PC-9 (cell line): ENCODE data around the gene GK.

Experiments
- CTCF ChIP-seq: fragments of 200-600 bp; sonication (generic); conservative IDR thresholded peaks from 2 replicates; pipeline ENCODE4 v1.6.1; 2017; ENCODE audit warnings: mixed run types, antibody characterized with exemption, mild to moderate bottlenecking, moderate library complexity
- EZH2 ChIP-seq: fragments of 200-600 bp; sonication (generic); IDR thresholded peaks from 2 replicates; pipeline ENCODE4 v1.8.0; 2017; ENCODE audit warnings: antibody characterized with exemption, low read depth

GRCh38 chrX:30652527-30653414 is 452 bp upstream of the GK start:
- TF ChIP-seq EZH2 (no peak), CTCF (no peak)
